Type B pancreatic cell (in vitro differentiated cells): ENCODE results near the gene CIC. TPM values are rescaled to one million over a fixed set of nuclear protein-coding genes. Genes with fewer than 3 reads are reported as not detected.
A peak's percentile ranks its signal among the peaks of the same experiment; 100 is the strongest.

ENCODE experiments used
- DNase-seq: peaks from one replicate; pipeline ENCODE4 v3.0.0; 2021; ENCODE audit warnings: mixed read lengths; ENCODE audit not compliant: unreplicated experiment; ENCODE audit errors: extremely low spot score
- H3K27ac Mint-ChIP-seq: 2 replicates; pipeline ENCODE4 v1.8.0; 2021; ENCODE audit warnings: mild to moderate bottlenecking, mixed read lengths
- H3K27me3 Mint-ChIP-seq: 2 replicates; pipeline ENCODE4 v1.8.0; 2021; ENCODE audit warnings: mixed read lengths
- H3K36me3 Mint-ChIP-seq: 2 replicates; pipeline ENCODE4 v1.8.0; 2021; ENCODE audit warnings: mixed read lengths
- H3K4me1 Mint-ChIP-seq: one replicate; pipeline ENCODE4 v1.8.0; 2021; ENCODE audit warnings: mixed read lengths; ENCODE audit not compliant: unreplicated experiment
- H3K4me3 Mint-ChIP-seq: 2 replicates; pipeline ENCODE4 v1.8.0; 2021; ENCODE audit warnings: mild to moderate bottlenecking, mixed read lengths
- H3K9me3 Mint-ChIP-seq: 2 replicates; pipeline ENCODE4 v1.8.0; 2021; ENCODE audit warnings: mixed read lengths
- CTCF ChIP-seq: fragments of 200-600 bp; sonication (generic); conservative IDR thresholded peaks from 2 replicates; pipeline ENCODE4 v1.5.0; 2021; ENCODE audit warnings: antibody characterized with exemption, mild to moderate bottlenecking
- total RNA-seq: library from RNA; stranded (reverse); gene quantifications from 2 replicates; pipeline ENCODE4 v1.2.1, GENCODE V29; 2021; ENCODE audit warnings: low replicate concordance

Gene CIC
- total RNA-seq, 1 donor from 2014 or later = 70.3 TPM

GRCh38 chr19:42232435-42232834, 36.6 kb upstream of the CIC start:
- Mint-ChIP-seq H3K27ac (no peak overlapping the region), H3K27me3 (no peaks in the 10 kb centered on the region), H3K4me3 (no peak overlapping the region), H3K4me1 (peaks cover 7% of the 10 kb centered on the region), H3K36me3 (peaks cover 21% of the 10 kb centered on the region), H3K9me3 (no peaks in the 10 kb centered on the region)
- DNase-seq = no peak
- no peak for TF ChIP-seq CTCF

- Mint-ChIP-seq H3K27me3 (no peaks in the 10 kb centered on the region), H3K27ac (peak overlapping the region; percentile 31), H3K4me3 (no peak overlapping the region), H3K4me1 (peaks cover 7% of the 10 kb centered on the region), H3K36me3 (peaks cover 21% of the 10 kb centered on the region), H3K9me3 (no peaks in the 10 kb centered on the region)
- no peak for TF ChIP-seq CTCF
- no peak for DNase-seq
These were observed 35.9 kb upstream of the CIC start for GRCh38 chr19:42233106-42233505.

- Mint-ChIP-seq H3K27me3 (no peaks in the 10 kb centered on the region), H3K9me3 (no peaks in the 10 kb centered on the region), H3K36me3 (peaks cover 21% of the 10 kb centered on the region), H3K27ac (peak overlapping the region; percentile 31), H3K4me1 (peaks cover 7% of the 10 kb centered on the region), H3K4me3 (no peak overlapping the region)
- no peak for DNase-seq
- no peak for TF ChIP-seq CTCF
These were observed 35.3 kb upstream of the CIC start for GRCh38 chr19:42233678-42234292.

- no peak overlapping the region for H3K4me3 Mint-ChIP-seq
These were observed 34.7 kb upstream of the CIC start for GRCh38 chr19:42234364-42234763.

GRCh38 chr19:42235181-42235580, 33.9 kb upstream of the CIC start:
- H3K27ac Mint-ChIP-seq = no peak overlapping the region
- no peaks in the 10 kb centered on the region for H3K9me3 Mint-ChIP-seq
- H3K4me3 Mint-ChIP-seq = no peak overlapping the region
- no peaks in the 10 kb centered on the region for H3K27me3 Mint-ChIP-seq
- peaks cover 5% of the 10 kb centered on the region for H3K4me1 Mint-ChIP-seq
- DNase-seq = no peak
- no peak for TF ChIP-seq CTCF
- H3K36me3 Mint-ChIP-seq = peaks cover 22% of the 10 kb centered on the region

More at GRCh38 chr19:42234364-42234763, 34.7 kb upstream of the CIC start:
- Mint-ChIP-seq H3K9me3 (no peaks in the 10 kb centered on the region), H3K27me3 (no peaks in the 10 kb centered on the region), H3K36me3 (peaks cover 25% of the 10 kb centered on the region), H3K27ac (no peak overlapping the region), H3K4me1 (peaks cover 7% of the 10 kb centered on the region)
- no peak for DNase-seq
- no peak for TF ChIP-seq CTCF
